ENCODE measurements around the gene MARCHF10.
A peak's percentile ranks its signal among the peaks of the same experiment; 100 is the strongest.

MARCHF10 gene

DNA sequence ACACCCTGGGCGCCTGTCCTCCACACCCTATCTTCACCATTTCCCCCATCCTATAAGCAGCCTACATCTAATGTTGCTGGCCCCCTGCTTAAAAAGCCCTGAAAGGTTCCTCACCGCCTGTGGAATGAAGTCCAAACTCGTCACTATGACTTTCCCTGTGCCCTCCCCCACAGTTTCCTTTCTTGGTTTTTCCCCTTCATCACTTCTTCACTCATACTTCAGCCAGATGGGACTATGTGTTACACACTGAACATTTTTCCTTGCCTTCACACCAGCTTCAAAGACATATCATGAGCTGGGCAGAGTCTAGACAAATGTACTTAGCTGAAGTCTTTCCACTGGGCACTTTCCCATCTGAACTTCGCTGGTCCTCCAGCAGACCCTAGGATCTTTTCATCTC is 1.5 kb upstream of the MARCHF10 start:
- CTCF ChIA-PET, result no interaction called here
- TF ChIP-seq ELF4 (IDR thresholded peaks at IDR 0.05) (no peak), TARDBP (IDR thresholded peaks at IDR 0.05) (no peak), SP1 (IDR thresholded peaks at IDR 0.05) (no peak), SUZ12 (IDR thresholded peaks at IDR 0.05) (no peak), FOXM1 (IDR thresholded peaks at IDR 0.05; ENCODE audit: borderline replicate concordance) (no peak), FOXK2 (IDR thresholded peaks at IDR 0.05) (no peak), NFRKB (IDR thresholded peaks at IDR 0.05) (no peak)
- POLR2A ChIA-PET, result no interaction called here
- DNase-seq (ENCODE audit: extremely low spot score), result no peak

DNA sequence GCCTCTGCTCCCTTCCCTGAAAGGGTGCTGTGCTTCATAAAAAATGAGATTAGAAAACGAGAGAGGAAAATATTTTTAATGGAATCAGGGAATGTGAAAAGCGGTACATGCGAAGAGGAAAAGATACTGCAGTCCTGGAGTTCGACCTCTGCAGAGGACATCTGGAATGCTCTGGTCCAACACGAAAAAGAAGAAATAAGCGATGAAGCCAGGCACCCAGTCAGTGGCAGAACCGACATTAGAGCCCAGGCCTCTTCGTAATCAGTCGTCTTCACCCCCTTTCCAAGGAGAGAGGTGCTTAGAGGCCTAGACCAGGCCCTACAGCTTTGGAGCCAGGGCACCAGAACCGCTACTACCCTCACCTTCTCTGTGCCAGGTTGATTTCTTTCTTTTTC is 459 bp upstream of the MARCHF10 start:
- DNase-seq (ENCODE audit: extremely low spot score), result no peak
- POLR2A ChIA-PET, result no interaction called here
- CTCF ChIA-PET, result no interaction called here

DNA sequence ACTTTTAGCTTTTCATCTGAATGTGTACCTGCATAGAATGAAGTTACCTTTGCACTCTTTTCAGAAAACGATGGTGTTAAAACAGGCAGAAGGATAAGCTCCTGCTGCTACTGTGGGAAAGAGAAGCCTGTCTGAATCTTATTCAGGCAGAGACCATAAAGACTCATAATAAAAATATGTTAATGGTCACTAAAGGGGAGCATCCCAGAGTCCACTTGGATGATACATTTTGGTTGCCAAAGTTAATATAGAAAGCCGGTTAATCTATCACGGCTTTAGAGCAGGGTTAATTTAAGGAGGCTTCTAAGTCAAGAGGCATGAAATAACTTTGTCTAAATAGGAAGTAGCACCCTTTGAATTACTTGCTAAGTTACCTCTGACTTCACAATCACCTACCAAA is 2.9 kb downstream of the MARCHF10 start:
- TF ChIP-seq TARDBP (IDR thresholded peaks at IDR 0.05), result no peak
- no peak for TF ChIP-seq HDGF (IDR thresholded peaks at IDR 0.05; ENCODE audit: borderline replicate concordance)
- no peak for TF ChIP-seq FOXM1 (IDR thresholded peaks at IDR 0.05; ENCODE audit: borderline replicate concordance)
- no peak for TF ChIP-seq NFRKB (IDR thresholded peaks at IDR 0.05)
- TF ChIP-seq ZNF384 (IDR thresholded peaks at IDR 0.05), result no peak
- no peak for TF ChIP-seq ARNT (IDR thresholded peaks at IDR 0.05)
- TF ChIP-seq ELF4 (IDR thresholded peaks at IDR 0.05), result no peak
- TF ChIP-seq SUZ12 (IDR thresholded peaks at IDR 0.05), result no peak
- no peak for TF ChIP-seq CTBP1 (IDR thresholded peaks at IDR 0.05; ENCODE audit: borderline replicate concordance)
- TF ChIP-seq FOXA1 (IDR thresholded peaks at IDR 0.05), result no peak
- no peak for TF ChIP-seq FOXK2 (IDR thresholded peaks at IDR 0.05)
- TF ChIP-seq LEF1 (IDR thresholded peaks at IDR 0.05; ENCODE audit: borderline replicate concordance), result no peak
- TF ChIP-seq, protein P1, sequence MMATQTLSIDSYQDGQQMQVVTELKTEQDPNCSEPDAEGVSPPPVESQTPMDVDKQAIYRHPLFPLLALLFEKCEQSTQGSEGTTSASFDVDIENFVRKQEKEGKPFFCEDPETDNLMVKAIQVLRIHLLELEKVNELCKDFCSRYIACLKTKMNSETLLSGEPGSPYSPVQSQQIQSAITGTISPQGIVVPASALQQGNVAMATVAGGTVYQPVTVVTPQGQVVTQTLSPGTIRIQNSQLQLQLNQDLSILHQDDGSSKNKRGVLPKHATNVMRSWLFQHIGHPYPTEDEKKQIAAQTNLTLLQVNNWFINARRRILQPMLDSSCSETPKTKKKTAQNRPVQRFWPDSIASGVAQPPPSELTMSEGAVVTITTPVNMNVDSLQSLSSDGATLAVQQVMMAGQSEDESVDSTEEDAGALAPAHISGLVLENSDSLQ (IDR thresholded peaks at IDR 0.05), result no peak
- TF ChIP-seq L3MBTL2 (conservative IDR thresholded peaks at IDR 0.05), result no peak
- no peak for TF ChIP-seq SP1 (IDR thresholded peaks at IDR 0.05)
- no peak for TF ChIP-seq BHLHE40 (IDR thresholded peaks at IDR 0.05; ENCODE audit: borderline replicate concordance)
- no peak for DNase-seq (ENCODE audit: extremely low spot score)

More for the DNA sequence above, 459 bp upstream of the MARCHF10 start:
- TF ChIP-seq CTBP1 (IDR thresholded peaks at IDR 0.05; ENCODE audit: borderline replicate concordance), result no peak
- no peak for TF ChIP-seq ARNT (IDR thresholded peaks at IDR 0.05)
- no peak for TF ChIP-seq SP1 (IDR thresholded peaks at IDR 0.05)
- TF ChIP-seq BHLHE40 (IDR thresholded peaks at IDR 0.05; ENCODE audit: borderline replicate concordance), result no peak

DNA sequence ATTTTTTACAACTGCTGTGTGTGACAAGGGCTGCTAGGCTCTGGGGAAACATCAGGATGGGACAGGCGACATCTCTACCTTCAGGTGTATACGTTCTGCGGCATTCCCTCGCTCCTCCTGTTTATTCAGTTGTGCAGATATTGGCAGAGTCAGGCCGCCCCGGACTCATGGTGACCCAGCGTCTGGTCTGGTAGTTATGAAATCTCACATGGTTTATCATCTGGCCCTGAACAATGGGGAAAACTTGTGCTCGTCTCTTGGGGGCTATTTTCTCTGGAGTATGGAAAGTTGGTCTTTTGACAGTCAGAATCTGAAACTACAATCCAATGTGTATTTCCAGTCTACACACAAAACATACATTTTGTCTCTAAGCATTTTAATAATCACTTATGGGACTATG is 3.3 kb downstream of the MARCHF10 start:
- ChIA-PET POLR2A (no interaction called here), CTCF (no interaction called here)
- TF ChIP-seq FOXM1 (IDR thresholded peaks at IDR 0.05; ENCODE audit: borderline replicate concordance), result no peak
- DNase-seq (ENCODE audit: extremely low spot score), result no peak

More for the DNA sequence above, 2.9 kb downstream of the MARCHF10 start:
- POLR2A ChIA-PET, result no interaction called here
- CTCF ChIA-PET, result no interaction called here

DNA sequence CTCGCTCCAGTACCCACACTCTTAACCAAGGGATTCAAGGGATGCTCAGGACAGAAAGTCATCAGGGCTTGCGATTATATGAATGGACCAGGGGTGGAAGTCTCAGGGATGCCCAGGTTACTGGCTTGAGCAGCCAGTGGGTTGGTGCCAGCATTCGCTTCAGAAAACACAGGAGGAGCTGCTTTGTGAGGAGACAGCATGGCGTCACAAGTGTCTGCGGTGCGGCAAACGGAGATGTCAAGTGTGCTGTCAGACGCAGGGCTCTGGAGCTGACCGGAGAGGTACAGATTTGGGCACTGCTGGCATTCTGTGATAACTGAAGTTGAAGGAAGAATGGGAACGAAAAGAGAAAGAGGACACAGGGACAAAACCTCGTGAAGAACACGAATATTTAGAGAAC is 4.1 kb downstream of the MARCHF10 start:
- TF ChIP-seq CTBP1 (IDR thresholded peaks at IDR 0.05; ENCODE audit: borderline replicate concordance), result no peak
- no peak for TF ChIP-seq FOXM1 (IDR thresholded peaks at IDR 0.05; ENCODE audit: borderline replicate concordance)
- TF ChIP-seq FOXK2 (IDR thresholded peaks at IDR 0.05), result no peak
- TF ChIP-seq BHLHE40 (IDR thresholded peaks at IDR 0.05; ENCODE audit: borderline replicate concordance), result no peak
- no peak for TF ChIP-seq NFRKB (IDR thresholded peaks at IDR 0.05)
- TF ChIP-seq FOXA1 (IDR thresholded peaks at IDR 0.05), result no peak
- no peak for TF ChIP-seq SP1 (IDR thresholded peaks at IDR 0.05)
- TF ChIP-seq L3MBTL2 (conservative IDR thresholded peaks at IDR 0.05), result no peak
- TF ChIP-seq ARNT (IDR thresholded peaks at IDR 0.05), result no peak
- TF ChIP-seq SUZ12 (IDR thresholded peaks at IDR 0.05), result no peak
- no peak for TF ChIP-seq LEF1 (IDR thresholded peaks at IDR 0.05; ENCODE audit: borderline replicate concordance)
- no peak for TF ChIP-seq ELF4 (IDR thresholded peaks at IDR 0.05)
- TF ChIP-seq ZNF384 (IDR thresholded peaks at IDR 0.05), result no peak
- TF ChIP-seq, protein P1 (IDR thresholded peaks at IDR 0.05), result no peak
- CTCF ChIA-PET, result no interaction called here
- no peak for DNase-seq (ENCODE audit: extremely low spot score)
- POLR2A ChIA-PET, result no interaction called here

DNA sequence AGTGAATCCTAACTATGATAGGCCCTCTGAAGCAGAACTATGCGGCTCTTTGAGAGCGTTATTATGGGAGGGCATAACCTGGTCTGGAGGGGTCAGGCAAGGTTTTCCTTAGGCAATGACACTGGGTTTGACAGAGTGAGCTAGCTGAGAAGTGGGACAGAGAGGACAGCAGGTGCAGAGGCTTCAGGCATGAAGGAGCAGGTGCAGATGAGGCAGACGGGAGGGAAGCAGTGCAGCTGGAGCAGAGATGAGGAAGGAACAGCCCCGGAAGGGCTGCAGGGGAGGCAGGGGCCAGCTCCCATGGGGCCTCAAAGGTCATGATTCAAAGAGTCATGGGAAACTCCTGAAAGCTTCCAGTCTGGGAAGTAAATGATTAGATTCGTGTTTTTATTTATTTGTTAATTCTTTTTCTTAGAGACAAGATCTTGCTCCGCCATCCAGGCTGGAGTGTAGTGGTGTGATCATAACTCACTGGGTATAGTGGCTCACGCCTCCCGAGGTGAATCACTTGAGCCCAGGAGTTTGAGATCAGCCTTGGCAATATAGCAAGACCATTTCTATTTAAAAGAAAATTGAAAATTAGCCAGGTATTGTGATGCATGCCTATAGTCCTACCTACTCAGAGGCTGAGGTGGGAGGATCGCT is 5.4 kb downstream of the MARCHF10 start:
- POLR2A ChIA-PET, result no interaction called here
- CTCF ChIA-PET, result no interaction called here
- no peak for DNase-seq (ENCODE audit: extremely low spot score)
- TF ChIP-seq, protein P1 (IDR thresholded peaks at IDR 0.05), result no peak
- no peak for TF ChIP-seq FOXA1 (IDR thresholded peaks at IDR 0.05)
- no peak for TF ChIP-seq LEF1 (IDR thresholded peaks at IDR 0.05; ENCODE audit: borderline replicate concordance)
- no peak for TF ChIP-seq TARDBP (IDR thresholded peaks at IDR 0.05)
- TF ChIP-seq BHLHE40 (IDR thresholded peaks at IDR 0.05; ENCODE audit: borderline replicate concordance), result no peak
- no peak for TF ChIP-seq FOXK2 (IDR thresholded peaks at IDR 0.05)
- TF ChIP-seq SUZ12 (IDR thresholded peaks at IDR 0.05), result no peak
- TF ChIP-seq NFRKB (IDR thresholded peaks at IDR 0.05), result no peak
- TF ChIP-seq ARNT (IDR thresholded peaks at IDR 0.05), result no peak

DNA sequence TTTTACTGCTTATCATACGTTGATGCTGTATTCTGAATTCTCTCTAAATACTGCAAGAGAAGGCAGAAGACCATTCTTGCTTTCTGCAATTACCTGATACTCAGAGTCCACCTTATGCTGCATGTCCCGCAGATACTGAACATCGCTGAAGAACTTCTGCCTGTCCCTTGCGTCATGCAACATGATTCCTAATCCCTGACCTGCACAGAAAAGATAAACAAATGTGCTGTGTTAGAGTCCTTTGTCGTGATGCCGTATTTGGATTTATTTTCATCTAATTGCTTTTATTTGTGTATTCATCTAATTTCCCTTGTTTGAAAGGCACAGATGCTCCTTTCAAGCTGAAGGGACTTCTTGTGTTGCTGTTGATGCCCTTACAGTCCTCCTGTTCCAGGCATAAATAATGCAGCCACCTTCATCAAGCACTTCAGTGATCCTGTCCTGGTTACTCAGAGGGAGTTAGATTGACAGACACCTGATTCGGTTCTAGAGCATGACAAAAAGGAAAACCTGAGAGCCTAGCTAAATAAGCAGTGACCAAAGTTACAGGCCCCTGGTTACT is 6.5 kb downstream of the MARCHF10 start:
- CTCF ChIA-PET, result no interaction called here

More for the DNA sequence above, 6.5 kb downstream of the MARCHF10 start:
- POLR2A ChIA-PET, result no interaction called here
- TF ChIP-seq SUZ12 (IDR thresholded peaks at IDR 0.05) (no peak), ELF4 (IDR thresholded peaks at IDR 0.05) (no peak), FOXM1 (IDR thresholded peaks at IDR 0.05; ENCODE audit: borderline replicate concordance) (no peak), BHLHE40 (IDR thresholded peaks at IDR 0.05; ENCODE audit: borderline replicate concordance) (no peak)
- TF ChIP-seq, protein P1 (IDR thresholded peaks at IDR 0.05), result peak; percentile 22; the same call in 1 of the 2 replicates
- no peak for DNase-seq (ENCODE audit: extremely low spot score)
